A673 (cell line): ENCODE results near the gene VEGFC.

Experiments used
- EZH2 ChIP-seq: fragments of 200-600 bp; sonication (generic); IDR thresholded peaks from 2 replicates; pipeline ENCODE4 v1.6.1; 2017; ENCODE audit warnings: borderline replicate concordance, low read depth, mild to moderate bottlenecking, mixed read lengths, antibody characterized with exemption, low read length; ENCODE audit not compliant: poor library complexity, severe bottlenecking
- TF ChIP-seq, protein P1 (sequence below): fragments of 300-800, 200-600 bp; sonication (generic); conservative IDR thresholded peaks from 2 replicates; pipeline ENCODE4 v1.5.1; 2017; ENCODE audit warnings: low read depth, mild to moderate bottlenecking, antibody characterized with exemption, low read length, moderate library complexity, mixed read lengths

DNA sequence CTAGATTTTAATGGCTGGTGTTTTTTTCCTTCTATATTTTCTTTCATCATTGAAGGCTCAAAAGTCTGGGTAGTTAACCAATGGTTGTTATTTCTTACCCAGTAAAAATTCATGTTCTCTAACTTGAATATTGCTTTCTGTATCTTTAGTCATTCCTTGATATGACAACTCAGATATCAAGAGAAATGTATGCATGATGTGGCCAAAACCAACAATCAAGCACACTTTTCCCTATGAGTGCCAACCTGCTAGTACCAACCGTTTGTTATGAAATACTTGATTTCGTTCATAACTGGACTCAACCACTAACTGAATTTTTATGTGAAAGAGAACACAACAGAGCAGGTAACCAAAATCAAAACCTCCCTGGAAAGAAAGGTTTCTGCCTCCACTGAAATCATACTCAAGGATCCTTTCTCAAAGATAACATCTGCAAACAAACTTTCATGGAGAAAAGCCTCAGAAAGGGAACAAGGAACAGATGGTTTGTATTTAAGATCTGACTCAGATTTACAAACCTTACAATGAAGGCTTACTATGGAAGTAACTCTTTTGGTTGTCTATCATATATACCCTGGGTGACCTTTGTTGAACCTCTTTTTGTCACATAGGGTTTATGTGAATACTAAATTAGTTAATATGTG is 8.3 kb upstream of the VEGFC start:
- TF ChIP-seq, protein P1, sequence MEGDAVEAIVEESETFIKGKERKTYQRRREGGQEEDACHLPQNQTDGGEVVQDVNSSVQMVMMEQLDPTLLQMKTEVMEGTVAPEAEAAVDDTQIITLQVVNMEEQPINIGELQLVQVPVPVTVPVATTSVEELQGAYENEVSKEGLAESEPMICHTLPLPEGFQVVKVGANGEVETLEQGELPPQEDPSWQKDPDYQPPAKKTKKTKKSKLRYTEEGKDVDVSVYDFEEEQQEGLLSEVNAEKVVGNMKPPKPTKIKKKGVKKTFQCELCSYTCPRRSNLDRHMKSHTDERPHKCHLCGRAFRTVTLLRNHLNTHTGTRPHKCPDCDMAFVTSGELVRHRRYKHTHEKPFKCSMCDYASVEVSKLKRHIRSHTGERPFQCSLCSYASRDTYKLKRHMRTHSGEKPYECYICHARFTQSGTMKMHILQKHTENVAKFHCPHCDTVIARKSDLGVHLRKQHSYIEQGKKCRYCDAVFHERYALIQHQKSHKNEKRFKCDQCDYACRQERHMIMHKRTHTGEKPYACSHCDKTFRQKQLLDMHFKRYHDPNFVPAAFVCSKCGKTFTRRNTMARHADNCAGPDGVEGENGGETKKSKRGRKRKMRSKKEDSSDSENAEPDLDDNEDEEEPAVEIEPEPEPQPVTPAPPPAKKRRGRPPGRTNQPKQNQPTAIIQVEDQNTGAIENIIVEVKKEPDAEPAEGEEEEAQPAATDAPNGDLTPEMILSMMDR: no peak
- no peak for TF ChIP-seq EZH2
